Liver (tissue), 9 donors: ENCODE results near the gene MRPS24. TPM values are rescaled to one million over a fixed set of nuclear protein-coding genes. Genes with fewer than 3 reads are reported as not detected.

Experiments
- DNase-seq: peaks from one replicate; pipeline ENCODE4 v3.0.0-alpha.2; 2017; ENCODE audit warnings: low spot score
- H3K27ac ChIP-seq, 2 donors: one replicate each; pipeline ENCODE4 v1.7.0; 2013; ENCODE audit warnings: inconsistent platforms in 2 of 2, low read length in 2 of 2, control low read depth in 1 of 2, low read depth in 1 of 2, mild to moderate bottlenecking in 1 of 2
- H3K27me3 ChIP-seq, 4 donors: one replicate each; pipeline versions ENCODE4 v1.6.1 to v1.7.0; 2013; ENCODE audit warnings: low read length in 3 of 4, inconsistent platforms in 1 of 4, mild to moderate bottlenecking in 1 of 4, moderate library complexity in 1 of 4; ENCODE audit not compliant: control insufficient read depth in 4 of 4, insufficient read depth in 4 of 4
- H3K36me3 ChIP-seq, 4 donors: one replicate each; pipeline versions ENCODE4 v1.6.1 to v1.7.0; 2013; ENCODE audit warnings: low read length in 3 of 4, mild to moderate bottlenecking in 3 of 4, low read depth in 1 of 4, moderate library complexity in 1 of 4; ENCODE audit not compliant: control insufficient read depth in 4 of 4, insufficient read depth in 3 of 4
- H3K4me1 ChIP-seq, 4 donors: one replicate each; pipeline versions ENCODE4 v1.6.1 to v1.7.0; 2013; ENCODE audit warnings: low read length in 3 of 4, mild to moderate bottlenecking in 3 of 4, moderate library complexity in 1 of 4; ENCODE audit not compliant: control insufficient read depth in 4 of 4, insufficient read depth in 4 of 4
- H3K4me3 ChIP-seq, 3 donors: one replicate each; pipeline versions ENCODE4 v1.6.1 to v1.7.0; 2013; ENCODE audit warnings: low read length in 3 of 3, control low read depth in 1 of 3, low read depth in 1 of 3, mild to moderate bottlenecking in 1 of 3
- H3K9ac ChIP-seq, 2 donors: one replicate each; pipeline ENCODE4 v1.7.0; 2013; ENCODE audit warnings: low read length in 2 of 2, mild to moderate bottlenecking in 2 of 2, moderate library complexity in 2 of 2, control low read depth in 1 of 2, low read depth in 1 of 2
- H3K9me3 ChIP-seq, 4 donors: one replicate each; pipeline versions ENCODE4 v1.6.1 to v1.7.0; 2013; ENCODE audit warnings: low read length in 3 of 4; ENCODE audit not compliant: control insufficient read depth in 4 of 4
- EGR1 ChIP-seq, 2 donors: IDR thresholded peaks; 2 replicates each; pipeline ENCODE4 v1.6.1; 2016 to 2018; ENCODE audit warnings: antibody characterized with exemption in 2 of 2, low read depth in 2 of 2
- FOXA1 ChIP-seq: IDR thresholded peaks from 2 replicates; pipeline ENCODE4 v1.6.1; 2016; ENCODE audit warnings: antibody characterized with exemption
- FOXA2 ChIP-seq: IDR thresholded peaks from 2 replicates; pipeline ENCODE4 v1.6.1; 2016; ENCODE audit warnings: antibody characterized with exemption
- GABPA ChIP-seq, 2 donors: IDR thresholded peaks in 1 of 2; conservative IDR thresholded peaks in 1 of 2; 2 replicates each; pipeline ENCODE4 v1.6.1; 2016; ENCODE audit warnings: antibody characterized with exemption in 2 of 2, mild to moderate bottlenecking in 1 of 2, moderate library complexity in 1 of 2
- HNF4A ChIP-seq, 2 donors: conservative IDR thresholded peaks; 2 replicates each; pipeline ENCODE4 v1.6.1; 2016; ENCODE audit warnings: antibody characterized with exemption in 2 of 2, mild to moderate bottlenecking in 2 of 2
- HNF4G ChIP-seq: IDR thresholded peaks from 2 replicates; pipeline ENCODE4 v1.6.1; 2016; ENCODE audit warnings: antibody characterized with exemption
- MAX ChIP-seq: IDR thresholded peaks from 2 replicates; pipeline ENCODE4 v1.6.1; 2016; ENCODE audit warnings: antibody characterized with exemption
- NR2F2 ChIP-seq: IDR thresholded peaks from 2 replicates; pipeline ENCODE4 v1.6.1; 2016; ENCODE audit warnings: antibody characterized with exemption
- RAD21 ChIP-seq, 2 donors: IDR thresholded peaks; 2 replicates each; pipeline ENCODE4 v1.6.1; 2016; ENCODE audit warnings: antibody characterized with exemption in 2 of 2, mild to moderate bottlenecking in 2 of 2
- RXRA ChIP-seq, 2 donors: IDR thresholded peaks; 2 replicates each; pipeline ENCODE4 v1.6.1; 2017 to 2018; ENCODE audit warnings: antibody characterized with exemption in 2 of 2, mild to moderate bottlenecking in 1 of 2
- SP1 ChIP-seq: IDR thresholded peaks from 2 replicates; pipeline ENCODE4 v1.6.1; 2018; ENCODE audit warnings: antibody characterized with exemption, mild to moderate bottlenecking
- TAF1 ChIP-seq: conservative IDR thresholded peaks from 2 replicates; pipeline ENCODE4 v1.6.1; 2016; ENCODE audit warnings: antibody characterized with exemption, mild to moderate bottlenecking
- YY1 ChIP-seq: IDR thresholded peaks from 2 replicates; pipeline ENCODE4 v1.6.1; 2016; ENCODE audit warnings: antibody characterized with exemption, mild to moderate bottlenecking
- WGBS: extraction: QIAGEN DNeasy Blood & Tissue Kit; methylation state at CpG from one replicate; pipeline ENCODE4 v1.1.7; 2013; 5-methylcytosine and 5-hydroxymethylcytosine counted together
- polyA plus RNA-seq, 2 donors: library from polyadenylated mRNA; stranded (reverse) in 1 of 2; unstranded in 1 of 2; fragments of 200-250 nt in 1 of 2; fragments of >200 nt in 1 of 2; fragmentation: Nextera tagmentation in 1 of 2; extraction: Ambion mirVana in 1 of 2; gene quantifications; one replicate each; pipeline versions ENCODE4 v1.2.1 to v1.2.3, GENCODE V29; 2013 to 2015
- total RNA-seq, 2 donors: library from RNA; depleted of rRNA; stranded (reverse); fragments of >200 nt; gene quantifications; one replicate each; pipeline ENCODE4 v1.2.3, GENCODE V29; 2014
- TF ChIP-seq, protein P1 (sequence below): fragments of 150-350 bp; IDR thresholded peaks from 2 replicates; pipeline ENCODE4 v1.5.1; 2017; ENCODE audit warnings: improper control_type of control experiment, low read depth, low read length; ENCODE audit not compliant: missing input control
- TF ChIP-seq, protein P2 (sequence below): IDR thresholded peaks from 2 replicates; pipeline ENCODE4 v1.6.1; 2016; ENCODE audit warnings: antibody characterized with exemption
- TF ChIP-seq, protein P3 (sequence below): IDR thresholded peaks from 2 replicates; pipeline ENCODE4 v1.6.1; 2016; ENCODE audit warnings: antibody characterized with exemption, mild to moderate bottlenecking
- donor health status: healthy.
- donor health status: healthy.
- donor health status: healthy.
- donor health status: healthy.
- donor health status: healthy.

Gene MRPS24
- total and polyA plus RNA-seq, 4 donors, result 38.7 to 177 (median 82.3) TPM

DNA sequence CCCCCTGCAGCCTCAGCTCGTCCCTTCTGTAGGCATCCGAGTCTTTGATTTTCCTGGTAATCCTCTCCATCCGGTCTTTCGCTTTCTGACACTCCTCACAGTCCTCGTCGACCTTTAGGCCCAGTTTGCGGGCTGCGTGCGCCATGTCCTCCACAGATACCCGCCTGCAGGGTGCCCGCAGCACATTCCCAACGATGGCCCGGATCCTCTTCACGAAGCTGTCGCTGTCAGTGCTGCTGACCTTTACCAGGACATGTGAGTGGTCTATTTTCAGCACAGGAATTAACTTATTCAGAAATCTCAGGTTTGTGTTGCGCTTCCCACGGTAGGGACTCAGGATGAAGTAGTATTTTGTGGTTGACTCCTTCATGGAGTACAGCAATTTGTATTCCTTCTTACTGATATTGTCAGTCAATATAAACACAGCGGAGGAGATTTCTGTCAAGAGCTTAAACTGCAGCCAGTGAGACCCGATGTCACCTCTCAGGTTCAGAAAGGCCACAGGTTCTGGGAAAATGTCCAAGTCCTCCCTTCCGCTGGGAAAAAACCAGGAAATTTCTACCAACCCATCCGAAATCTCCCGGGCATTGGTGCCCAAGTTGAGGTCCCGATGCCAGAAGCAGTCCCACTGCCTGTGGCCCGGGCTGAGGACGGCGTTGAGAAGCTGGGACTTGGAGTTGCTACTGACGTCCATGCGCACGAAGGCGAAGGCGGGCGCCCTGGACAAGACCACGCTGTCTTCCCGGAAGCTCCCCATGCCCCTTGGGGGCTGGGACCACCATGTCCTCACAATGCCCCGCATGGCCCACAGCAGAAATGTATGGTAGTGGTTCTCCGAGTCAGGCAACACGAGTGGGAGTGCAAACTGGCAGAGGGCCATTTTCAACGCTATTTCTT is 8.9 kb upstream of the MRPS24 start:
- H3K4me3 ChIP-seq, result no peak overlapping the region
- TF ChIP-seq RAD21 (IDR thresholded peaks at IDR 0.05) (peak in 1 of 2 donors; percentile 11), HNF4A (conservative IDR thresholded peaks at IDR 0.05) (peak in 1 of 2 donors; percentile 27), RXRA (IDR thresholded peaks at IDR 0.05) (peak; percentile 41 to 69), EGR1 (IDR thresholded peaks at IDR 0.05; ENCODE audit: low read depth in 2 of 2) (no peak), NR2F2 (peak; percentile 19)
- TF ChIP-seq, protein P1, sequence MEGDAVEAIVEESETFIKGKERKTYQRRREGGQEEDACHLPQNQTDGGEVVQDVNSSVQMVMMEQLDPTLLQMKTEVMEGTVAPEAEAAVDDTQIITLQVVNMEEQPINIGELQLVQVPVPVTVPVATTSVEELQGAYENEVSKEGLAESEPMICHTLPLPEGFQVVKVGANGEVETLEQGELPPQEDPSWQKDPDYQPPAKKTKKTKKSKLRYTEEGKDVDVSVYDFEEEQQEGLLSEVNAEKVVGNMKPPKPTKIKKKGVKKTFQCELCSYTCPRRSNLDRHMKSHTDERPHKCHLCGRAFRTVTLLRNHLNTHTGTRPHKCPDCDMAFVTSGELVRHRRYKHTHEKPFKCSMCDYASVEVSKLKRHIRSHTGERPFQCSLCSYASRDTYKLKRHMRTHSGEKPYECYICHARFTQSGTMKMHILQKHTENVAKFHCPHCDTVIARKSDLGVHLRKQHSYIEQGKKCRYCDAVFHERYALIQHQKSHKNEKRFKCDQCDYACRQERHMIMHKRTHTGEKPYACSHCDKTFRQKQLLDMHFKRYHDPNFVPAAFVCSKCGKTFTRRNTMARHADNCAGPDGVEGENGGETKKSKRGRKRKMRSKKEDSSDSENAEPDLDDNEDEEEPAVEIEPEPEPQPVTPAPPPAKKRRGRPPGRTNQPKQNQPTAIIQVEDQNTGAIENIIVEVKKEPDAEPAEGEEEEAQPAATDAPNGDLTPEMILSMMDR, result no peak
- TF ChIP-seq, protein P2, sequence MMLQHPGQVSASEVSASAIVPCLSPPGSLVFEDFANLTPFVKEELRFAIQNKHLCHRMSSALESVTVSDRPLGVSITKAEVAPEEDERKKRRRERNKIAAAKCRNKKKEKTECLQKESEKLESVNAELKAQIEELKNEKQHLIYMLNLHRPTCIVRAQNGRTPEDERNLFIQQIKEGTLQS, result no peak
- no peak overlapping the region for H3K9ac ChIP-seq
- H3K27me3 ChIP-seq, result no peaks in the 10 kb centered on the region
- no peaks in the 10 kb centered on the region for H3K9me3 ChIP-seq
- 74% methylated on average over 38 of the region's 38 CpGs for WGBS
- DNase-seq, result no peak
- H3K4me1 ChIP-seq, result peaks cover 5 to 14% (median 11%) of the 10 kb centered on the region in 4 donors
- peaks cover 9 to 50% (median 32%) of the 10 kb centered on the region in 4 donors for H3K36me3 ChIP-seq
- no peak overlapping the region for H3K27ac ChIP-seq

DNA sequence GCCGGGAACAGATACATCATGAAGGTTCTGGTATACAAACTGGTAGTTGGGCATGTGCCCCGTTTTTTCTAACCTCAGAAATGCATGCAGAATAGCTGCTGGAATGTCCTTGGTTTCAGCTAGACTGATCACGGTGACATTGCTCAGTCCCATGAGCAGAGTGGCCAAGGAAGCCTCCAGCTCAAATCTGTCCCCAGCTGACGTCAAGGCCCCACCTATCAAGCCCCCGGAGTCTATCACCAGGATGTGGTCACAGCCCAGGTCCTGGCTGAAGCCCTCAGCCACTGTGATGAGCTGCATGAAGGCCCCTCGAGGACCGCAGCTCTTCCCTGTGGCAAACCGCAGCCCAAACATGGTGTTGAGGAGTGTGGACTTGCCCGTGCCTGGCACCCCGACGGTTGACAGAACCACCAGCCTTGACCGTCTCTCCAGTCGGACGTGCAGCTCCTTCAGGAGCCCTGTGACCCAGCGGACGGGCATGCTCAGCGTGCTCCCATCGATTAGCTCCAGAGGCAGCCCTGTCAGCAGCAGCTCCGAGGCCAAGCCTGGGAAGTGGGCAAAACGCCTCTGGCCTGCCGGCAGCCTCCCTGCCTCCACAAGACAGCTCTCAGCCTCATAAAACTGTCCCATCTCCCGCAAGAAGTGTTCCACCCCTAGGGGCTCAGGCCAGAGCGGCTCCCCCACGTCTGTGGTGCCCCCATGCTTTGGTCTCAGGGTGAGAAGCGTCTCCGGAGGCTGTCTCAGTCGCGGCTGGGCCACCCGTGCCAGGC is 7.8 kb upstream of the MRPS24 start:
- Histone ChIP-seq H3K36me3 (peaks cover 9 to 50% (median 31%) of the 10 kb centered on the region in 4 donors), H3K27ac (no peak overlapping the region), H3K9me3 (no peaks in the 10 kb centered on the region), H3K27me3 (no peaks in the 10 kb centered on the region), H3K9ac (no peak overlapping the region), H3K4me3 (no peak overlapping the region), H3K4me1 (peaks cover 5 to 14% (median 9%) of the 10 kb centered on the region in 4 donors)
- 92% methylated on average over 29 of the region's 29 CpGs for WGBS
- DNase-seq, result no peak
- TF ChIP-seq YY1 (no peak), HNF4A (conservative IDR thresholded peaks at IDR 0.05) (no peak), HNF4G (no peak), FOXA1 (no peak), RAD21 (IDR thresholded peaks at IDR 0.05) (no peak)

GRCh38 chr7:43876241-43876640 is 6.9 kb upstream of the MRPS24 start:
- Histone ChIP-seq H3K4me1 (peaks cover 3 to 14% (median 9%) of the 10 kb centered on the region in 4 donors), H3K27ac (no peak overlapping the region), H3K27me3 (no peaks in the 10 kb centered on the region), H3K9me3 (no peaks in the 10 kb centered on the region), H3K9ac (no peak overlapping the region), H3K36me3 (peaks cover 9 to 50% (median 29%) of the 10 kb centered on the region in 4 donors), H3K4me3 (no peak overlapping the region)
- WGBS, result 92% methylated on average over 7 of the region's 7 CpGs
- no peak for DNase-seq
- TF ChIP-seq RAD21 (IDR thresholded peaks at IDR 0.05), result no peak
- TF ChIP-seq, protein P3, sequence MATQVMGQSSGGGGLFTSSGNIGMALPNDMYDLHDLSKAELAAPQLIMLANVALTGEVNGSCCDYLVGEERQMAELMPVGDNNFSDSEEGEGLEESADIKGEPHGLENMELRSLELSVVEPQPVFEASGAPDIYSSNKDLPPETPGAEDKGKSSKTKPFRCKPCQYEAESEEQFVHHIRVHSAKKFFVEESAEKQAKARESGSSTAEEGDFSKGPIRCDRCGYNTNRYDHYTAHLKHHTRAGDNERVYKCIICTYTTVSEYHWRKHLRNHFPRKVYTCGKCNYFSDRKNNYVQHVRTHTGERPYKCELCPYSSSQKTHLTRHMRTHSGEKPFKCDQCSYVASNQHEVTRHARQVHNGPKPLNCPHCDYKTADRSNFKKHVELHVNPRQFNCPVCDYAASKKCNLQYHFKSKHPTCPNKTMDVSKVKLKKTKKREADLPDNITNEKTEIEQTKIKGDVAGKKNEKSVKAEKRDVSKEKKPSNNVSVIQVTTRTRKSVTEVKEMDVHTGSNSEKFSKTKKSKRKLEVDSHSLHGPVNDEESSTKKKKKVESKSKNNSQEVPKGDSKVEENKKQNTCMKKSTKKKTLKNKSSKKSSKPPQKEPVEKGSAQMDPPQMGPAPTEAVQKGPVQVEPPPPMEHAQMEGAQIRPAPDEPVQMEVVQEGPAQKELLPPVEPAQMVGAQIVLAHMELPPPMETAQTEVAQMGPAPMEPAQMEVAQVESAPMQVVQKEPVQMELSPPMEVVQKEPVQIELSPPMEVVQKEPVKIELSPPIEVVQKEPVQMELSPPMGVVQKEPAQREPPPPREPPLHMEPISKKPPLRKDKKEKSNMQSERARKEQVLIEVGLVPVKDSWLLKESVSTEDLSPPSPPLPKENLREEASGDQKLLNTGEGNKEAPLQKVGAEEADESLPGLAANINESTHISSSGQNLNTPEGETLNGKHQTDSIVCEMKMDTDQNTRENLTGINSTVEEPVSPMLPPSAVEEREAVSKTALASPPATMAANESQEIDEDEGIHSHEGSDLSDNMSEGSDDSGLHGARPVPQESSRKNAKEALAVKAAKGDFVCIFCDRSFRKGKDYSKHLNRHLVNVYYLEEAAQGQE, result no peak
- TF ChIP-seq MAX, result no peak
- TF ChIP-seq SP1, result no peak
- no peak for TF ChIP-seq EGR1 (IDR thresholded peaks at IDR 0.05; ENCODE audit: low read depth in 2 of 2)
- TF ChIP-seq TAF1, result no peak
- TF ChIP-seq HNF4A (conservative IDR thresholded peaks at IDR 0.05), result no peak
- TF ChIP-seq, protein P2, result no peak
- TF ChIP-seq NR2F2, result no peak
- no peak for TF ChIP-seq FOXA2
- TF ChIP-seq, protein P1, result no peak
- TF ChIP-seq GABPA (IDR thresholded peaks at IDR 0.05 in 1 of 2, conservative IDR thresholded peaks at IDR 0.05 in 1 of 2), result no peak
